Heart left ventricle (tissue), 16 donors: Measurements from ENCODE around the gene POMT1. TPM values are rescaled to one million over a fixed set of nuclear protein-coding genes. Genes with fewer than 3 reads are reported as not detected.
A peak's percentile ranks its signal among the peaks of the same experiment; 100 is the strongest.

Source experiments
- ATAC-seq, 4 donors: fragments of 200-7000 bp; cut with Tn5 transposase; one replicate each; pipeline ENCODE4 v1.9.1; 2020 to 2022; ENCODE audit warnings: moderate library complexity in 4 of 4, mild to moderate bottlenecking in 3 of 4, moderate number of reproducible peaks in 1 of 4
- DNase-seq, 5 donors: peaks; one replicate each; pipeline ENCODE4 v3.0.0-alpha.2; 2020
- H3K27ac ChIP-seq, 12 donors: fragments of 200-600 bp; sonication (generic) in 4 of 12; one replicate each; pipeline versions ENCODE4 v1.5.0 to v1.8.0; 2016 to 2022; ENCODE audit warnings: mild to moderate bottlenecking in 2 of 12
- H3K27me3 ChIP-seq, 9 donors: fragments of 200-600 bp; sonication (generic) in 2 of 9; one replicate each; pipeline versions ENCODE4 v1.5.1 to v1.8.0; 2016 to 2022; ENCODE audit warnings: mild to moderate bottlenecking in 3 of 9
- H3K36me3 ChIP-seq, 9 donors: fragments of 200-600 bp; sonication (generic) in 2 of 9; one replicate each; pipeline versions ENCODE4 v1.5.0 to v1.8.0; 2018 to 2022; ENCODE audit warnings: mild to moderate bottlenecking in 2 of 9
- H3K4me1 ChIP-seq, 12 donors: fragments of 200-600 bp; sonication (generic) in 4 of 12; one replicate each; pipeline versions ENCODE4 v1.5.0 to v1.8.0; 2016 to 2022; ENCODE audit warnings: mild to moderate bottlenecking in 3 of 12
- H3K4me3 ChIP-seq, 12 donors: fragments of 200-600 bp; sonication (generic) in 4 of 12; one replicate each; pipeline versions ENCODE4 v1.5.0 to v1.8.0; 2017 to 2022; ENCODE audit warnings: mild to moderate bottlenecking in 9 of 12, moderate library complexity in 4 of 12
- H3K9me3 ChIP-seq, 12 donors: fragments of 200-600 bp; sonication (generic) in 4 of 12; one replicate each; pipeline versions ENCODE4 v1.5.0 to v1.8.0; 2016 to 2022; ENCODE audit warnings: mild to moderate bottlenecking in 1 of 12
- CTCF ChIP-seq, 12 donors: fragments of 200-600 bp; sonication (generic) in 4 of 12; IDR thresholded peaks; one replicate each; pipeline versions ENCODE4 v1.5.0 to v1.8.0; 2018 to 2022; ENCODE audit warnings: antibody characterized with exemption in 12 of 12, mild to moderate bottlenecking in 5 of 12
- POLR2A ChIP-seq, 2 donors: fragments of 450-650 bp; IDR thresholded peaks; one replicate each; pipeline ENCODE4 v1.6.1; 2017; ENCODE audit warnings: antibody characterized with exemption in 2 of 2, mild to moderate bottlenecking in 2 of 2, moderate library complexity in 2 of 2
- WGBS, 4 donors: extraction: QIAGEN DNeasy Blood & Tissue Kit in 2 of 4; methylation state at CpG; one replicate each; pipeline versions ENCODE4 v1.1.5 to v1.1.7; 2013 to 2018; 5-methylcytosine and 5-hydroxymethylcytosine counted together
- intact Hi-C, 10 donors: fragments of 100-400 bp; cut with DNase I; formaldehyde crosslinking; loops; one replicate each; pipeline versions ENCODE4 v1.11.1 to v1.14.2; 2022
- polyA plus RNA-seq, 2 donors: library from polyadenylated mRNA; stranded (reverse); fragments of 200-250 nt; gene quantifications; one replicate each; pipeline ENCODE4 v1.2.3, GENCODE V29; 2013
- total RNA-seq, 9 donors: library from RNA; depleted of rRNA in 2 of 9; stranded (reverse); fragments of >200 nt in 2 of 9; fragmentation: NEBNext Ultra II Directional in 3 of 9; extraction: Animal tissue kit (Norgen Biotek cat#: 25700) in 3 of 9; gene quantifications; one replicate each; pipeline versions ENCODE4 v1.1.0 to v1.2.4, GENCODE V29; 2016 to 2023
- donor health status: ischemic (EF 13 %, LVEDD 7.1; RV severe dilation, severe dysfunction).
- donor health status: healthy with polysubstance abuse.
- donor health status: DM: no; HTN: yes; CAD: no.
- donor health status: DM: no; HTN: no; CAD: no.
- donor health status: ischemic (EF 25% LVEDD 6.9; RV normal size, moderate dysfunction).
- donor health status: ischemic (EF 25% LVEDD 5.7; RV mildly dilated, moderate dysfunction).
- donor health status: healthy.
- donor health status: DM: yes; HTN: yes; CAD: no.
- donor health status: ischemic (EF 35%, LVEDD 5.7; RV mildly dilated, moderate dysfunction).
- donor health status: nonischemic (EF 11% LVEDD 7.7; RV severe dilation, severe dysfunction).
- donor health status: DM: yes; HTN: yes; CAD: no.
- donor health status: PGD.
- donor health status: ischemic (EF 29% LVEDD 5.4; RV normal size, mild dysfunction).
- donor health status: nonischemic (EF 23%, LVEDD 6.1; RV moderate dilation, normal function).

POMT1 gene
- total and polyA plus RNA-seq, 11 donors, result 15.3 to 28.8 (median 20.3) TPM

GRCh38 chr9:131476777-131477345 is 25.9 kb upstream of the POMT1 start:
- H3K4me3 ChIP-seq, result no peak overlapping the region
- H3K4me1 ChIP-seq, result peaks cover 0 to 38% (median 15%) of the 10 kb centered on the region in 12 donors
- peaks cover 0 to 100% (median 94%) of the 10 kb centered on the region in 9 donors for H3K36me3 ChIP-seq
- peak; percentile 68 to 89 (median 84) for ATAC-seq
- H3K27ac ChIP-seq, result peak overlapping the region in 11 of 12 donors; percentile 5 to 76 (median 57)
- WGBS, 4 donors, result 57 to 70% (median 63%) methylated on average over 15 to 18 of the region's 18 CpGs
- intact Hi-C loops, result loop anchor here in 9 of 10 donors (5.0 to 10.0 kb wide), 8 partner anchors 72 to 130 kb away; partner anchors contain the start of gene PRRC2B (in 6 of the 9)
- peak; percentile 58 to 81 (median 69) for DNase-seq
- H3K9me3 ChIP-seq, result peaks cover 0 to 6% (median 0%) of the 10 kb centered on the region in 12 donors
- H3K27me3 ChIP-seq, result no peaks in the 10 kb centered on the region
- TF ChIP-seq CTCF (IDR thresholded peaks at IDR 0.05) (peak in 1 of 12 donors; percentile 9), POLR2A (IDR thresholded peaks at IDR 0.05) (no peak)

- peaks cover 0 to 100% (median 94%) of the 10 kb centered on the region in 9 donors for H3K36me3 ChIP-seq
- ATAC-seq (no peak), DNase-seq (peak in 1 of 5 donors; percentile 12)
- intact Hi-C loops, result loop anchor here in 9 of 10 donors (5.0 to 10.0 kb wide), 8 partner anchors 73 to 130 kb away; partner anchors contain the start of gene PRRC2B (in 6 of the 9)
- H3K9me3 ChIP-seq, result peaks cover 0 to under 1% (median 0%) of the 10 kb centered on the region in 12 donors
- H3K27ac ChIP-seq, result peak overlapping the region in 9 of 12 donors; percentile 3 to 76 (median 34)
- TF ChIP-seq POLR2A (IDR thresholded peaks at IDR 0.05), result no peak
- no peak for TF ChIP-seq CTCF (IDR thresholded peaks at IDR 0.05)
- WGBS, 4 donors, result 75 to 84% (median 80%) methylated on average over 10 to 11 of the region's 11 CpGs
- H3K4me1 ChIP-seq, result peaks cover 0 to 43% (median 15%) of the 10 kb centered on the region in 12 donors
- no peak overlapping the region for H3K4me3 ChIP-seq
- H3K27me3 ChIP-seq, result no peaks in the 10 kb centered on the region
Observed at GRCh38 chr9:131477367-131477766, 25.4 kb upstream of the POMT1 start.

- WGBS, 4 donors, result 82 to 89% (median 86%) methylated on average over 14 to 19 of the region's 19 CpGs
- ATAC-seq (no peak), DNase-seq (peak in 1 of 5 donors; percentile 20)
- peaks cover 0 to 100% (median 94%) of the 10 kb centered on the region in 9 donors for H3K36me3 ChIP-seq
- intact Hi-C loops, result loop anchor here (2.0 to 10.0 kb wide), 9 partner anchors 73 to 131 kb away; partner anchors contain the start of gene PRRC2B (in 6 of the 10)
- peaks cover 0 to 47% (median 18%) of the 10 kb centered on the region in 12 donors for H3K4me1 ChIP-seq
- no peak overlapping the region for H3K4me3 ChIP-seq
- TF ChIP-seq POLR2A (IDR thresholded peaks at IDR 0.05), result no peak
- TF ChIP-seq CTCF (IDR thresholded peaks at IDR 0.05), result no peak
- H3K27me3 ChIP-seq, result no peaks in the 10 kb centered on the region
- peak overlapping the region in 3 of 12 donors; percentile 3 to 72 (median 18) for H3K27ac ChIP-seq
- H3K9me3 ChIP-seq, result no peaks in the 10 kb centered on the region
Observed at GRCh38 chr9:131477816-131478419, 24.8 kb upstream of the POMT1 start.

- Histone ChIP-seq H3K27me3 (no peaks in the 10 kb centered on the region), H3K4me1 (peaks cover 0 to 52% (median 20%) of the 10 kb centered on the region in 12 donors), H3K27ac (peak overlapping the region in 3 of 12 donors; percentile 3 to 72 (median 18)), H3K4me3 (no peak overlapping the region), H3K36me3 (peaks cover 0 to 100% (median 94%) of the 10 kb centered on the region in 9 donors), H3K9me3 (no peaks in the 10 kb centered on the region)
- DNase-seq (peak in 2 of 5 donors; percentile 53 to 77), ATAC-seq (no peak)
- intact Hi-C loops, result loop anchor here (2.0 to 10.0 kb wide), 9 partner anchors 74 to 131 kb away; partner anchors contain the start of gene PRRC2B (in 6 of the 10)
- 43 to 51% (median 47%) methylated on average over 12 of the region's 12 CpGs for WGBS, 4 donors
- no peak for TF ChIP-seq POLR2A (IDR thresholded peaks at IDR 0.05)
- peak; percentile 36 to 66 (median 57) for TF ChIP-seq CTCF (IDR thresholded peaks at IDR 0.05)
Observed at GRCh38 chr9:131478421-131478868, 24.3 kb upstream of the POMT1 start.
